Stimulated activated CD4-positive, alpha-beta T cell treated with anti-CD3 and anti-CD28 coated beads, Interleukin-4, amount 100 ng/mL, for 4 hours (primary cell): ENCODE data around the gene SLC15A3.

ENCODE experiments used
- DNase-seq, 2 experiments: peaks; one replicate each; pipeline ENCODE4 v3.0.0-alpha.2; 2020

The SLC15A3 gene

DNA sequence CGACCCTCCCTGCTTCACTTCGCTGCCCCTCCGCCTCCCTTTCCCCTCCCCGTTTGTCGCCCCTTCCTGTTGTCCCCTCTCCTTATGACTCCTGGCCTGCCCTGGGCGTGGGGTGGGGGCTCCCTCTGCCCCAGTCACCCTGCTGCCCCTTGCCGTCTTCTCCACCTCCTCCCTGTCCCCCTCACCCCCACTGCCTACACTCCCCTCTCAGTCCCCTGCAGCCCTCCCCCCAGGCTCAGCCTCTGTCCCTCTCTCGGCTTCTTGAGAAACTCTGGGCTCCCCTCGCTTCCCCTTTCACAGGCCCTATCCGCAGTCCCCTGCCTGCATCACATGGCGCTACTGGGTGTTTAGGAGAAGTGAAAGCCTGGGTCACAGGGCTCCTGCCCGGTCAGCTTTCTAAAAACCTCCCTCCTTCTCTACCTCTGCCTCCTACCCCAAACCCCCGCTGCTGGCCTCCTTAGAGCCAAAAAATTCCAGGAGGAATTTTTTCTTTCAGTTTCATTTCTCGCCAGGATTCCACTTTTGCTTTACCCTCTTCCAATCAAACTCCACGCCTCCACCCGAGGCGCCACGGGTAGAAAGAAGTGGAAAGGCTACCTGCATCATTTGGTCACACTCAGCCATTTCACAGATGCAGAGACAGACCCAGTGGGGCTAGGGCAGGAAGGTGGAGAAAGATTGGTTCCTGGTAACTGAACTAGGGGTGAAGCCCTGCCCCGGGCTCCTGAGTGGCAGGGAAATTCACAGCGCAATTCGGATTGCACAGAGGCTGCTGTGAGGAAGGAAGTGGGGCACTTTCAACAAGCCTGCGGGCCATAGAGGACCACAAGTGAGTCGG, at the start of gene SLC15A3:
TSS of gene SLC15A3 (minus strand) at position 273 of the 838 bp plus-strand sequence. CDS start 625 bp downstream, outside the sequence.
- peak in 1 of 2 experiments; percentile 36 for DNase-seq

- DNase-seq = no peak
Measured at GRCh38 chr11:61000426-61000825, 48.5 kb upstream of the SLC15A3 start.

DNA sequence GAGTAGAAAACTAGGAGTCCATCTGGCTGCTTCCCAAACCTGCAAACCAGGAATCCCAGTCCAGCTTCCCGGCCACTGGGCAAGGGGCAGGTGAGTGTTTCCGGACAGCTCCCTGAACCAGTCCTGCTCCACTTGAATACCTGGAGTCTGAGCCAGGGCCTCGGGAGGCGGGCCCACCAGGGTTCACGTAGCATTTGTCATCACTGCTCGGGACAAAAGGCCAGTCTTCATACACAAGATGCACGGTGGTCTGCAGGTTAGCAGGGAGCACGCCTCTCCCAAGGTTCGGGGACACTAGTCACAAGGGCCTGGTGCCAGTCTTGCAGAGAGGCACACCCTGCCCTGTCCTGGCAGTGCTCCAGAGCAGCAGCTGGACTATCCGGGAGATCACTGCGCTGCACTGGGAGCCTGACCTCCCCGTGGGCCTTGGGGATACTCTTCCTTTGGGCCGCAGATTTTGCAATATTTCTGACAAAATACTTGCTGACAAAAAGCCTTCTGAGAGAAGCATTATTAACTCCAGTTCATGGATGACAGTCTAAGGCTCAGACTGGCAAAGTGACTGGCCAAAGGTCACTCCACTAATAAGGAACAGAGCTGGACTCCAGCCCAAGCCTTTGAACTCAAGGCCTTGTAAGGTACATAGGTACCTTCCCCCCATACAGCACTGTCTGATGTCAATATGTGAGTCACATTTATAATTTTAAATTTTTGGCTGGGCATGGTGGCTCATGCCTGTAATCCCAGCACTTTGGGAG, 44.6 kb upstream of the SLC15A3 start:
- no peak for DNase-seq

GRCh38 chr11:60995798-60996197, 43.8 kb upstream of the SLC15A3 start:
- DNase-seq = no peak

DNA sequence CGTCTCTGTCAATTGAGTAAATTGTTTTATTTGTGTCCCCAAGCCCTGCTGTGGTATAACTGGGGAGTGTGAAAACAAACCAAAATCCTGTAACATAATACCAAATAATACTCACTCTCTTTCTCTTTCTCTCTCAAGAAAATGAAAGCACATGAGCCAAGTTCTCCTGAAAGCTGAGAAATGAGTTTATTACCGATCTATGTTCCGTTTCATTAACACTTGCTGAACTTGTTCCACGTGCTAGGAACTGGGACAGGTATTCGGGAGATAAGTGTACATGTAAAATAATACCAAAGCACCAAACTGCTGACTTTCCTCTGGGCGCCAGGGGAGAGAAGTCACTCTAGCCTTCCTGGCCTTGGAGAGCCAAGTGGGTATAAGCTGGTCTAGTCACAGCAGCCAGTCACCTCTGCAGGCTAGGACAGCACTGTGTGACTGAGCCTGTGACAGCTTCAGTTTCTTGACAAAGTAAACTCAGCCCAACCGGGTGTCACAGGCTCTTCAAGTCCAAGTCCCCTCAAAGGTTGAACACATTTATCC, 42.6 kb upstream of the SLC15A3 start:
- DNase-seq = no peak

- DNase-seq = no peak
Measured at GRCh38 chr11:60993615-60994014, 41.6 kb upstream of the SLC15A3 start.

- DNase-seq = no peak
Measured at GRCh38 chr11:60992842-60993409, 41.0 kb upstream of the SLC15A3 start.

GRCh38 chr11:60991457-60991856, 39.5 kb upstream of the SLC15A3 start:
- DNase-seq = peak in 1 of 2 experiments; percentile 47

GRCh38 chr11:60989093-60989650, 37.2 kb upstream of the SLC15A3 start:
- no peak for DNase-seq

DNA sequence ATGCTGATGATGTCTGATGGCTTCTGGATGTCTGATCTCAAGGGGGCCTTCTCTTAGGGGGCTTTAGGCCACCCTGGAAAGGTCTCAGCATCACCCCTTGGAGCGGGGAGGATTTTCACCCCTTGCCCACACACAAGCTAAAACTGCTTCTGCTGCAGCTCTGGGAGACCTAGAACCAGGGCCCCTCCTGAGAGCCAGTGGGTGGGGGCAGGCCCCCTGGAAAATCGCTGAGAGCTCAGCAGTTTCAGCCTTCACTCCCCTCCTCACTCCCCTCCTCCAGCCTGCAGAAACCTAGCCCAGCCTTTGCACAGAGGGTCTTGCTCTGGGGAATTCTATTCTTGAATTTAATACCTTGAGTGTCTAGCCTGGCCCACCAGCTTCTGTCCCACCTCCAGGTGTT, 36.7 kb upstream of the SLC15A3 start:
- no peak for DNase-seq

DNA sequence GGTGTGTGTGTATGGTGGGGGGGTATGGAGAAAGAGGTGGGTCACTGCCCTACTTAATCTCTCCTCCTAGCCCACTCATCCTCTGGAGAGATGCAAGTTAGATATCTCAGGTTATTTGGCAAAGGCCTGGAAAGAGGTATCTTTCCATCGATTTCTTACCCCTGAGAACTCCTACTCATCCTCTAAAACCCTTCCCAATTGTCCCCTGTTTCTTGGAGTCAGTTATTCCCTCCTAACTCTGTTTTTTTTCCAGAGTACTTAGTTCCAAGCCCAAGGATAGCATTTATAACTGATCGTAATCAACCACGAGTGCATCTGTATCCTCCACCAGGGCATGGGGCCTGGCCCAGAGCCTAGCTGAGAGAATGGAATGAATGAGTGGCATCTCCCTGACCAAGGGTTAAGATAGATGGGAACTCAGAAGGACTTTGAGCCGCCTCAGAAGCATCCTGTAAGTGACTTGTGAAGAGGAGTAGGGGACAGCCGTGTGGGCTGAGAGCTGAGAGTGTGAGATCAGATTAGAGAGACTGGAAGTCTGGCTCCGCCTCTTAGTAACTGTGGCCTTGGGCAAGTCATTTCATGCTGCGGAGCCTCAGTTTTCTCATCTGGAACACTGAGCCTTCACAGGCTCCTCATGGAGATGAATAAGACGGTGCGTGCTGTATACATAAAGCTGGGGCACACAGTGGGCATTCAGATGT, 35.8 kb upstream of the SLC15A3 start:
- DNase-seq = peak; percentile 53 to 73

- DNase-seq = peak; percentile 76 to 96
Measured at GRCh38 chr11:60985991-60986915, 34.3 kb upstream of the SLC15A3 start.

DNA sequence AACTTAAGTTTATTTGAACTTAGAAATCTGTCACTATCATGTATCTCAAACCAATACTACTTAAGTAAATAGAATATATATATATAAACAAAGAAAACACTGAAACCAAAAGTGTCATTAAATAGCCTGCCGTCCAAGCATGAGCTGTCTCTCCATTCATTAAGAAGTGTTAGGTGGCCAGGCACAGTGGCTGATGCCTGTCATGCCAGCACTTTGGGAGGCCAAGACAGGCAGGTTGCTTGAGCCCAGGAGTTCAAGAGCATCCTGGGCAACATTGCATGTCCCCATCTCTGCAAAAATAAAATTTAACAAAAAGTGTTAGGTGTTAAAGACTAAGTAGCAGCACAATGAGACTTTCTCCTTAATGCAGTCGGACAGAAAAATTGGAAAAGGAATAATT, 33.5 kb upstream of the SLC15A3 start:
- no peak for DNase-seq

DNA sequence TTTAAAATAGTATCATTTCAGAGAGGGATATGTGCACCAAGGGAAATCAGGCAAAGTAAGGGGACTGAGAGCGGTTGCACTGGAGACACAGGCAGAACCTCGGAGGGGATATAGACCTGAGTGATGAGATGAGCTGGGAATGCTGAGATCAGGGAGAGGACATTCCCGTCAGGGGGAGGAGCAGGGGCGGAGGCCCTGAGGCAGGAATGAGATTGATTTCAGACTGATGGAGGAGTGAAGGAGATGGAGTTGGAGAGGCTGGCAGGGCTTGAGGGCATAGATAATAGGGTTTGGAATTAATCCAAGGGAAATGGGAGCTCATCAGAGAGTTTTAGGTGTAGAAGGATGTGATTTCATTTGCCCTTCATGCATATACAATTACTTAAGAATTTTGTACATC, 32.7 kb upstream of the SLC15A3 start:
- no peak for DNase-seq

DNA sequence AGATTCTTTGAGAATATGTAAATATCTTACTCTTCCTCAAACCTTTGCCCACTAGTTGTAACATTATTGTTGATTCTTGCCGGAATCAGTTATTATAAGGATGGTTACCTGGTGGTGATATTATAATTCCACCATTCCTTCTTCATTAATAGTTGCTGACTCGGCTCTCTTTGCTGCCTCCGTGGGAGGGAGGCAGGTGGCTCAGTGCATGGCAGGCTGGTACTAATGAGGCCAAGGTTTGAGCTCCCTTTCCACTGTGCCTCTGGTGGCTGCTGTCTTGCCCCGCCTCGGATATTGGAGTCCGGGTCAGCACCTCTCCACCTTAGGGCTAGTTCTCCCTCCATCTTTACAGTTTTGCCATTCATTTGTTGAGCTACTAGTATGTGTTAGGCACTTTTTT, 32.2 kb upstream of the SLC15A3 start:
- no peak for DNase-seq

GRCh38 chr11:60982184-60982583, 30.2 kb upstream of the SLC15A3 start:
- DNase-seq = no peak

DNA sequence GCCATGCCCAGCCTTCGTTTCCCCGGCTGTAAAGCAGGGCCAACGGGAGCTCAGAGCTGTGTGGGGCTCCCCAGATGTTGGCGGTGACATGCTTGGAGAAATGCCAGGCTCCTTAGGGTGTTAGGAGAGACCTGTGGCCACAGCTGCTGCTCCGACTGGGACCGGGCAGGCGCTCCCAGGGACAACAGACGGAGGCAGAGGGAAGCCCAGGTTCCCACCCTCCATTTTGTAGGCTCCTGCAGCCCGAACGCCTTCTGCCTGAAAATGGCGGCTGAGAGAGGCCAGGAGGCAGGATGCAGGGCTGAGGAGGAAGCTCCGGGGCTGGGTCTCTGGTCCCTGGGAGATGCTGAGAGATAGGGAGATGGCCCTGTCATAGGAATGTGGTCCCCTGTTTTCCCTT, 29.5 kb upstream of the SLC15A3 start:
- DNase-seq = no peak

- peak; percentile 65 to 67 for DNase-seq
Measured at GRCh38 chr11:60978546-60979380, 26.8 kb upstream of the SLC15A3 start.

- no peak for DNase-seq
Measured at GRCh38 chr11:60977836-60978235, 25.9 kb upstream of the SLC15A3 start.

GRCh38 chr11:60977224-60977623, 25.2 kb upstream of the SLC15A3 start:
- no peak for DNase-seq
